Upper lobe of left lung (tissue), 4 donors: ENCODE data around the gene REEP5.

Source experiments
- CTCF ChIP-seq, 6 experiments: fragments of 450-650 bp in 4 of 6; fragments of 200-600 bp in 2 of 6; sonication (generic) in 2 of 6; IDR thresholded peaks; one replicate each; pipeline ENCODE4 v1.5.1; 2016 to 2019; ENCODE audit warnings: antibody characterized with exemption in 6 of 6
- POLR2AphosphoS5 ChIP-seq, 2 donors: sonication (generic); formaldehyde crosslinking; IDR thresholded peaks; one replicate each; pipeline ENCODE4 v1.5.1; 2017; ENCODE audit warnings: antibody characterized with exemption in 2 of 2

- TF ChIP-seq CTCF (IDR thresholded peaks at IDR 0.05) = no peak
- no peak for TF ChIP-seq POLR2AphosphoS5 (IDR thresholded peaks at IDR 0.05)
Measured at GRCh38 chr5:112886975-112887374, 35.1 kb downstream of the REEP5 start.
